HepG2 (cell line): ENCODE results near the gene LIMK2. TPM values are rescaled to one million over a fixed set of nuclear protein-coding genes. Genes with fewer than 3 reads are reported as not detected.

Experiments used
- CTCF ChIP-seq: sonication (generic); formaldehyde crosslinking; IDR thresholded peaks from 2 replicates; pipeline ENCODE4 v1.5.0; 2020; ENCODE audit warnings: mild to moderate bottlenecking, missing genetic modification reagents, moderate library complexity
- GFI1 ChIP-seq: sonication (generic); formaldehyde crosslinking; IDR thresholded peaks from 2 replicates; pipeline ENCODE4 v1.5.0; 2020; ENCODE audit warnings: missing genetic modification reagents, mild to moderate bottlenecking, borderline replicate concordance
- ZHX2 ChIP-seq, 2 experiments: sonication (generic) in 1 of 2; formaldehyde crosslinking in 1 of 2; IDR thresholded peaks; 2 replicates each; pipeline versions ENCODE4 v1.6.1 to v1.9.0; 2014 to 2022; ENCODE audit warnings: antibody characterized with exemption in 1 of 2, borderline replicate concordance in 1 of 2, inconsistent platforms in 1 of 2, low read depth in 1 of 2, missing genetic modification reagents in 1 of 2
- ZNF407 ChIP-seq: sonication (generic); formaldehyde crosslinking; IDR thresholded peaks from one replicate; pipeline ENCODE4 v1.5.1; 2020; ENCODE audit warnings: mild to moderate bottlenecking, missing genetic modification reagents; ENCODE audit errors: not compliant biosample characterization
- polyA plus RNA-seq, 8 experiments: library from polyadenylated mRNA; depleted of rRNA in 3 of 8; stranded (reverse) in 7 of 8; unstranded in 1 of 8; fragments of >200 nt; fragmentation: Illumina TruSeq in 4 of 8; extraction: Trizol in 4 of 8; gene quantifications; 2 replicates each; pipeline versions ENCODE4 v1.2.1 to v1.2.3, GENCODE V29; 2011 to 2016; ENCODE audit warnings: low read depth in 4 of 8, missing spikeins in 1 of 8, mixed read lengths in 1 of 8; ENCODE audit not compliant: insufficient read depth in 1 of 8
- total RNA-seq, 5 experiments: library from RNA; depleted of rRNA; stranded (reverse); fragments of >200 nt; fragmentation: Illumina TruSeq; extraction: Trizol; gene quantifications; 2 replicates each; pipeline ENCODE4 v1.2.3, GENCODE V29; 2016; ENCODE audit warnings: low read depth in 1 of 5

LIMK2 gene
- total and polyA plus RNA-seq, 2 of the 13 experiments (the other 11 are each of a cell fraction or from before 2014, with no cell fraction given) = 20.9 to 29.8 TPM

- TF ChIP-seq ZNF407 (CRISPR knock-in tag) (no peak), ZHX2 (IDR thresholded peaks at IDR 0.05; ENCODE audit: low read depth) (no peak), ZHX2 (CRISPR knock-in tag; IDR thresholded peaks at IDR 0.05; ENCODE audit: borderline replicate concordance) (no peak), GFI1 (CRISPR knock-in tag) (no peak), CTCF (no peak)
Measured at GRCh38 chr22:31212783-31213629, 908 bp downstream of the LIMK2 start (continued).
